HepG2 (cell line): ENCODE data around the gene REEP6. TPM values are rescaled to one million over a fixed set of nuclear protein-coding genes. Genes with fewer than 3 reads are reported as not detected.

Experiments
- AGO2 ChIP-seq: fragments of 200-400 bp; formaldehyde crosslinking; optimal IDR thresholded peaks from 2 replicates; pipeline ENCODE3; 2017; ENCODE audit warnings: mild to moderate bottlenecking, low read depth, low read length, moderate library complexity
- HIC2 ChIP-seq: sonication (generic); formaldehyde crosslinking; IDR thresholded peaks from 2 replicates; pipeline ENCODE4 v1.9.0; 2022; ENCODE audit warnings: low read depth, missing genetic modification reagents
- HNRNPK ChIP-seq: fragments of 200-400 bp; formaldehyde crosslinking; IDR thresholded peaks from 2 replicates; pipeline ENCODE4 v1.6.1; 2018; ENCODE audit warnings: low read length, low read depth, moderate library complexity, mild to moderate bottlenecking; ENCODE audit not compliant: poor library complexity, severe bottlenecking
- NR2F6 ChIP-seq, 2 experiments: IDR thresholded peaks; 2 replicates each; pipeline ENCODE4 v1.6.1; 2016; ENCODE audit warnings: antibody characterized with exemption in 1 of 2, mild to moderate bottlenecking in 1 of 2
- PHF20 ChIP-seq: sonication (generic); formaldehyde crosslinking; IDR thresholded peaks from 2 replicates; pipeline ENCODE4 v1.5.0; 2020; ENCODE audit warnings: mild to moderate bottlenecking, missing genetic modification reagents
- TRAFD1 ChIP-seq: sonication (generic); formaldehyde crosslinking; IDR thresholded peaks from 2 replicates; pipeline ENCODE4 v1.5.1; 2020; ENCODE audit warnings: missing genetic modification reagents, mild to moderate bottlenecking, borderline replicate concordance
- ZBTB33 ChIP-seq: sonication (generic); formaldehyde crosslinking; IDR thresholded peaks from 2 replicates; pipeline ENCODE4 v1.4.0; 2020; ENCODE audit warnings: missing genetic modification reagents
- ZNF205 ChIP-seq: IDR thresholded peaks from 2 replicates; pipeline ENCODE4 v1.6.1; 2018; ENCODE audit warnings: missing biosample characterization, missing genetic modification reagents
- ZNF574 ChIP-seq: sonication (generic); formaldehyde crosslinking; IDR thresholded peaks from 2 replicates; pipeline ENCODE4 v1.4.0; 2020; ENCODE audit warnings: missing genetic modification reagents
- ZNF674 ChIP-seq: sonication (generic); formaldehyde crosslinking; IDR thresholded peaks from 2 replicates; pipeline ENCODE4 v1.5.0; 2020; ENCODE audit warnings: low read depth, mild to moderate bottlenecking, missing genetic modification reagents
- polyA plus RNA-seq, 8 experiments: library from polyadenylated mRNA; depleted of rRNA in 3 of 8; stranded (reverse) in 7 of 8; unstranded in 1 of 8; fragments of >200 nt; fragmentation: Illumina TruSeq in 4 of 8; extraction: Trizol in 4 of 8; gene quantifications; 2 replicates each; pipeline versions ENCODE4 v1.2.1 to v1.2.3, GENCODE V29; 2011 to 2016; ENCODE audit warnings: low read depth in 4 of 8, missing spikeins in 1 of 8, mixed read lengths in 1 of 8; ENCODE audit not compliant: insufficient read depth in 1 of 8
- total RNA-seq, 5 experiments: library from RNA; depleted of rRNA; stranded (reverse); fragments of >200 nt; fragmentation: Illumina TruSeq; extraction: Trizol; gene quantifications; 2 replicates each; pipeline ENCODE4 v1.2.3, GENCODE V29; 2016; ENCODE audit warnings: low read depth in 1 of 5

The REEP6 gene
- total and polyA plus RNA-seq, 2 of the 13 experiments (the other 11 are each of a cell fraction or from before 2014, with no cell fraction given): 10.0 to 28.8 TPM

GRCh38 chr19:1455336-1456120 is 35.5 kb upstream of the REEP6 start (continued):
- TF ChIP-seq ZNF205 (CRISPR knock-in tag): 0 out of 2 replicates have a peak, but pooled peaks have one; percentile 26
- TF ChIP-seq ZNF574 (CRISPR knock-in tag): peak; percentile 10; the same call in 1 of the 2 replicates
- TF ChIP-seq HNRNPK: peak; percentile 43
- TF ChIP-seq AGO2: peak; percentile 17
- TF ChIP-seq ZNF674: no peak
- peak; percentile 54; the same call in 1 of the 2 replicates for TF ChIP-seq HIC2 (CRISPR knock-in tag)
- TF ChIP-seq PHF20 (CRISPR knock-in tag): peak; percentile 17; the same call in 1 of the 2 replicates
- no peak for TF ChIP-seq TRAFD1 (CRISPR knock-in tag)
- TF ChIP-seq NR2F6 (IDR thresholded peaks at IDR 0.05): peak; percentile 17; the same call in 1 of the 2 replicates
- TF ChIP-seq NR2F6 (CRISPR knock-in tag; IDR thresholded peaks at IDR 0.05): no peak
- peak; percentile 92; the same call in 1 of the 2 replicates for TF ChIP-seq ZBTB33 (CRISPR knock-in tag)
